GM19438 (cell line): Measurements from ENCODE around the gene LPA.
"Not testable (repeated sequence)": the region's sequence is repeated elsewhere in the genome, so short reads cannot be mapped to it uniquely, and the experiment has no call there.

Experiments used
- ATAC-seq: cut with Tn5 transposase; IDR thresholded peaks from one replicate; pipeline ENCODE4 v1.9.1; 2021; ENCODE audit warnings: low read depth; ENCODE audit not compliant: unreplicated experiment

LPA gene, protein sequence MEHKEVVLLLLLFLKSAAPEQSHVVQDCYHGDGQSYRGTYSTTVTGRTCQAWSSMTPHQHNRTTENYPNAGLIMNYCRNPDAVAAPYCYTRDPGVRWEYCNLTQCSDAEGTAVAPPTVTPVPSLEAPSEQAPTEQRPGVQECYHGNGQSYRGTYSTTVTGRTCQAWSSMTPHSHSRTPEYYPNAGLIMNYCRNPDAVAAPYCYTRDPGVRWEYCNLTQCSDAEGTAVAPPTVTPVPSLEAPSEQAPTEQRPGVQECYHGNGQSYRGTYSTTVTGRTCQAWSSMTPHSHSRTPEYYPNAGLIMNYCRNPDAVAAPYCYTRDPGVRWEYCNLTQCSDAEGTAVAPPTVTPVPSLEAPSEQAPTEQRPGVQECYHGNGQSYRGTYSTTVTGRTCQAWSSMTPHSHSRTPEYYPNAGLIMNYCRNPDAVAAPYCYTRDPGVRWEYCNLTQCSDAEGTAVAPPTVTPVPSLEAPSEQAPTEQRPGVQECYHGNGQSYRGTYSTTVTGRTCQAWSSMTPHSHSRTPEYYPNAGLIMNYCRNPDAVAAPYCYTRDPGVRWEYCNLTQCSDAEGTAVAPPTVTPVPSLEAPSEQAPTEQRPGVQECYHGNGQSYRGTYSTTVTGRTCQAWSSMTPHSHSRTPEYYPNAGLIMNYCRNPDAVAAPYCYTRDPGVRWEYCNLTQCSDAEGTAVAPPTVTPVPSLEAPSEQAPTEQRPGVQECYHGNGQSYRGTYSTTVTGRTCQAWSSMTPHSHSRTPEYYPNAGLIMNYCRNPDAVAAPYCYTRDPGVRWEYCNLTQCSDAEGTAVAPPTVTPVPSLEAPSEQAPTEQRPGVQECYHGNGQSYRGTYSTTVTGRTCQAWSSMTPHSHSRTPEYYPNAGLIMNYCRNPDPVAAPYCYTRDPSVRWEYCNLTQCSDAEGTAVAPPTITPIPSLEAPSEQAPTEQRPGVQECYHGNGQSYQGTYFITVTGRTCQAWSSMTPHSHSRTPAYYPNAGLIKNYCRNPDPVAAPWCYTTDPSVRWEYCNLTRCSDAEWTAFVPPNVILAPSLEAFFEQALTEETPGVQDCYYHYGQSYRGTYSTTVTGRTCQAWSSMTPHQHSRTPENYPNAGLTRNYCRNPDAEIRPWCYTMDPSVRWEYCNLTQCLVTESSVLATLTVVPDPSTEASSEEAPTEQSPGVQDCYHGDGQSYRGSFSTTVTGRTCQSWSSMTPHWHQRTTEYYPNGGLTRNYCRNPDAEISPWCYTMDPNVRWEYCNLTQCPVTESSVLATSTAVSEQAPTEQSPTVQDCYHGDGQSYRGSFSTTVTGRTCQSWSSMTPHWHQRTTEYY (N-terminal part only)

DNA sequence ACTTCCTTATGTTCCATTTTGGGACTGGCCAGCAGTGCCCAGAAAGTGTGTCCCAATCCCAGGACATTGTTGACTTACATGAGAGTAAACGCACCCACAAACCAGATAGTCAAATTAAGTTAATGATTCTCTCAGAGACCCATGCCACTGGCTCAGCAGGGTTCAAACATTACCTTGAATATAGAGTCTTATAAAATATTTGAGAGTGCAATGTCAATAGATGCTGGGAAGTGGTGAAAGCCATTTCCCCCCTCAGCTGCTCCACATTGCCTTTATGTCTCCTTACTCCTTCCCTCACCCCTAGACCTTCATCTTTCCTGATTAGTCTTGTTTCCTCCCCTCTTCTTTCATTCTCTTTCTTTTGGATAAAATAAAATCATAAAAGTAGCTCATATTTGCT, at the start of gene LPA:
Gene LPA (minus strand): TSS at position 78 of the 400 bp plus-strand sequence. CDS start 61 bp downstream, at position 17.
- ATAC-seq: not testable (repeated sequence)

DNA sequence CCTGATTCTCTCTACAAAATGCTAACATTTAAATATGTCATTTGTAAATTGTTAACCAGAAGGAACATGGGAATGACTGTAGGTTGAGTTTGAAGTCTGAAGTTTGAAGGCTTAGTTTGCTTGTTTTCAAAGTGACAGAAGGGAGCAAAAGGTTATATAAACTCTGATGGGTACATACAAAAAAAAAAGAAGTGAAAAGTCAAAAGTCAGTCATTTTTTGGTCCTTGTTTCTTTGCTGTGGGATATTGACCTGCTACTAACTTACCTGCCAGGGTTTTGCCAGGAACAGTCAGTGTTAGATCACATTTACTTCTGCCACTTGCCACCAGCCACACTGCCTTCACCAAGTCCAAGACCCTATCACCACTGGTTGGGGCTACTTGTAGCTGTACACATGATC, 44.9 kb upstream of the LPA start:
- ATAC-seq: not testable (repeated sequence)

DNA sequence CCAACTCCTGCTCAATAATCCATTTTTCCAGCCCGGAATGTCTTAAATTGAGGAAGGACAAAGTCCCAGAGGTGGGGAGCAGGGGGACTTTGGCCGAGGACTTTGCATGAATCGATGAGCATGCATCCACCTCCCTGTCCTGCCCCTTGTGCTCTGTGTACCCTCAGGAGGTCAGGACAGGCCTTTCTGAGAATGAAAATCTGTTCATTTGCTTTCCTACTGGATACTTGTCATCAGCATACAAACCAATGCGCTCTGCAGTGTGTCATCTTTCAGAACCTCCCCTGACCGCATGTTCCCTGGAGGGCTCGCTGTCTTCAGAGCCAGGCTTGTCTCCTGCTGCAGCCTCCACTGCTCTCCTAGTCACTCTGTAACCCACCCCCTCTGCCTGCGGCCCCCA, 40.6 kb upstream of the LPA start:
- not testable (repeated sequence) for ATAC-seq

DNA sequence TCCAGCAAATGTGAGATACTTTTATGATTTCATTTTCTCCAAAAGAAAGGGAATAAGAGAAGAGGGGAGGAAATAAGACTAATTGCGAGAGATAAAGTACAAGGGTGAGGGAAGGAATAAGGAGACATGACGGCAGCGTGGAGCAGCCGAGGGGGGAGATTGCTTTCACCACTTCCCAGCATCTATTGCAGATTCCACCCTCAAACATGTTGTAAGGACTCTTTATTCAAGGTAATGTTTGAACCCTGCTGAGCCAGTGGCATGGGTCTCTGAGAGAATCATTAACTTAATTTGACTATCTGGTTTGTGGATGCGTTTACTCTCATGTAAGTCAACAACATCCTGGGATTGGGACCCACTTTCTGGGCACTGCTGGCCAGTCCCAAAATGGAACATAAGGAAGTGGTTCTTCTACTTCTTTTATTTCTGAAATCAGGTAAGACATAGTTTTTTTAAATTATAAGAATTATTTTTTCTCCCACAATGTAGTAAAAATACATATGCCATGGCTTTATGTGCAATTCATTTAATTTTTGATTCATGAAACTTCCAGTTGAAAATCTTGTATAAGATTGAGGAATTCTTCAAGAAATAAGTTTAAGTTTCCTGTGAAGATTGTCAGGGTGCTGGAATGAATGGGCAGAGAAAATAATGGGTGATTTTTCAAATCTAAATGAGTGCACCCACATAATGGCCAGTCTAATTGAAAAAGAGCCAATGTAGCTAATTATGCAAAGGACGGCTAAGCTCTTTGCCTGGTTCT, 38.0 kb upstream of the LPA start, which contains the start of gene PLG:
Gene PLG (plus strand): TSS at position 327 of the 763 bp plus-strand sequence. CDS start 61 bp downstream, at position 388.
- ATAC-seq: not testable (repeated sequence)

DNA sequence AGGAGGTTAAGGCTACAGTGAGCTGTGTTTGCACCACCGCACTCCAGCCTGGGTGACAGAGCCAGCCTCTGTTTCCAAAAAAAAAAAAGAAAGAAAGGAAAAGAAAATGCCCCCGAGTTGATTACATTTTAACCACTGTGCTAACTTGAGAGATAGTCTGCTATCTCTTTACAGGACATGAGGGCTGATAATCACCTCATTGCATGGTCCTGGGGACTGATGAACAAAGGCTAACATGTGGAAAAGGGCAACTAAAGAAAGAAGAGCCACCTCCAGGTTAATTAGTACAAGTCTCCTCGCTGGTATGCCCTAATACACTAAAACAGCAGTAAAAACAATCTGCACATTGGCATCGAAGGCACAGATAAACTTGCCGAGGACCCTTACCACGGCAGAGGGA, 33.8 kb upstream of the LPA start:
- no peak for ATAC-seq

DNA sequence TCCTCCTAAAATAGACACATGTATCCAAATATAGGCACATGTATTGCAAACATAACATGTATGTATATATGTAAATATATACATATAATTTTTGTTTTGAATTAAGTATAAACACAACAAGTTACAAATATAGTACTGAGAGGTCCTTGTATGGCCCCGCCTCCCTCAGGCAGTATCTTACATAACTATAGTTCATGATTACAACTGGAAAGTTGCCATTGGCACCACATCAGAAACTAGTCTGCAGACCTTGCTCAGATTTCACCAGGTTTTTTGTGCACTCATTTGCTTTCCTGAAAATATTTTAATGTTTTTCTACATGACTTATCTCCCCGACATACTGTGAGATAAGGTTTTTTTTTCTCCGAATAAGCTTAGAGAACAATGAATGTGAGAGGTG, 32.8 kb upstream of the LPA start:
- not testable (repeated sequence) for ATAC-seq

DNA sequence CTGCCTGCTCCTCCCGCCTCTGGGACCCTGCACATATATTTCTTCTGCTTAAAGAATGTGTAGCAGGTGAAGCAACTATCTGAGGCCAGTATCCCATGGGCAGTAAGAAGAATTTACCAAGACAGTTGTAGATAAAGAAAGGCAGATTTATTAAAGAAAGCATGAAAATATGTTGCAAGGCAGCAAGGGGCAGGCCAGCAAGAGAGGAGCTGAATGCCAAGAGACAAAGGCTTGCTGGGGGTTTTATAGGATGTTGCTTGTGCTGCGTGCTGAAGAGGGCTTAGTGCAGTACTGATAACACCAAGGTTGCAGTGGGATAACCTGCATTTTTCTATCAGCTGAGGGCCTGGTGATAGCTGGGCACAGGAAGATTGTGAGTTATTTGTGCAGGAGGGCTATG, 31.5 kb upstream of the LPA start:
- not testable (repeated sequence) for ATAC-seq

DNA sequence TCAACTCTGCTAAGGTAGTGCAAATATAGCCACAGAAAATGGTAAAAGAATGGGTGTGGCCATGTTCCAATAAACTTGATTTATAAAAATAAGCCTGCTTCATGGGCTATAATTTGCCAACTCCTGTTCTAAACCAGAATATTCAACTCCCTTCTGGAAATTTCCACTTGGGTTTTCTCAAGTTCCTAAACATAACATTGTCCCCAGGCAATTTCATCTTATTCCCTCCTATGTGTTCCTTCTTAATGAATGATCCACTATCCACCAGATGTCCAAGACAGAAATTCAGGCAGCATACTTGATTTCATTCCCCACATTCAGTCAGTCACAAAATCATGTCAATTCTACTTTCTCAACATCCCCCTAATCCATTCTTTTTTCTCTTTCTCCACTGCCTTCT, 30.9 kb upstream of the LPA start:
- not testable (repeated sequence) for ATAC-seq

DNA sequence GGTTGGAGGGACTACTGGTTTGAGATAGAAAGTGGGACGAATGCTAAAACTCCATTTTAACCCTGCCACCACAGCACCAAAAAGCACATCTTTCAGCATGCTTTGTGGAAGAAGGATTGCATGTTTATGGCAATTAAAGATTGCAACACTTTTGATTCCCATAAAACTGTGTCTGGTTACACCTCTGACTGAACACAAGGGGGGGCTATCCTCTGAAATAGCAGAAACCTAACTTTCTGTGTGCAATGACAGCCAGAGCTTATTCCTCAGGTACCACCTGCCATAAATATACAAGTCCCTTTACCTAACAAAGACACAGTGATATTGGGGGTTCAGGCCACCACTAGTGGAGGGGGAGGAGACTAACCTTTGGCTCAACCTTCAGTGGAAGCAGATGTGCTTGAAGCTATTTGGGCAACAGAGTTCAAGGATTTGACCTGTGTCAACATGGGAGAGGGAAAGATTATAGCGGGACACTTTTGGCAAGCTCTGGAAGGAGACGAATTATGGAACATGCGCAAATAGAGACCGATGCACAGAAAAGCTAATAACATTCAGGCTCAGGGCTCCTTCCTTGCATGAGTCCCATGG, 28.4 kb upstream of the LPA start:
- no peak for ATAC-seq

DNA sequence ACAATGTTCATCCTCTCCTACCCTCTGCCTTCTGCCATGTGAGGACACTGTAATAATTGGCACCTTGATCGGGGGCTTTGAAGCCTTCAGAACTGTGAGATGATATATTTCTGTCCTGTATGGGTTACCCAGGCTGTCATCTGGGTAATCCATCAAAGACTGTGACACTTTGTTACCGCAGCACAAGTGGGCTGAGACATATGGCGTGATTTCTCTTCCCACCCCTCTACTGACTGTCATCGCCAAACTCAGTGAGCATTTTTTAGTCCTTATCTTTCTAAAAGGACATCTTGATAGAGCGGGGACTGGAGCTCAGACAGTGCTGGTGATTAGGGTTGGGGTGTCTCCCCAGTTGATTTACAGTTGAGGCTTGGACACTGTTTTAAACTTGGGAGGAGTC, 27.5 kb upstream of the LPA start:
- no peak for ATAC-seq

DNA sequence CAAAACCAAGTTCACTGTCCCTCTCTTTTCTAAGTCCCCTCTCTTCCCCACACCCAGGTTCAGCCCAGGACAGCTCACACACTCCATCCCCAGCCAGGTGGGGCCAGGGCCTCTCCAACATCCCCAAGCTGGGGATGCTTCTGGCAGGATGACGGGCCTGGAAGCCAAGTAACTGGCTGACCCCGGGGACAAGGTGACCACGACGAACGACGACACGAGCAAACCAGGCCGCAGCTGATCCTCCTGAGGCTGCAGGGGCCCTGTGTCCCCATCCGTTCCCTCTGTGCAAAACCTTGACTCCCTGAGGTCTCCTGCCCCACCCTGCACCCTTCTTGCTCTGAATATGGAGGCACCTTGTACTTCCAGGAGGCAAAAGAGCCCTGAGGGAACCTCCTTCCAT, 26.4 kb upstream of the LPA start:
- no peak for ATAC-seq

DNA sequence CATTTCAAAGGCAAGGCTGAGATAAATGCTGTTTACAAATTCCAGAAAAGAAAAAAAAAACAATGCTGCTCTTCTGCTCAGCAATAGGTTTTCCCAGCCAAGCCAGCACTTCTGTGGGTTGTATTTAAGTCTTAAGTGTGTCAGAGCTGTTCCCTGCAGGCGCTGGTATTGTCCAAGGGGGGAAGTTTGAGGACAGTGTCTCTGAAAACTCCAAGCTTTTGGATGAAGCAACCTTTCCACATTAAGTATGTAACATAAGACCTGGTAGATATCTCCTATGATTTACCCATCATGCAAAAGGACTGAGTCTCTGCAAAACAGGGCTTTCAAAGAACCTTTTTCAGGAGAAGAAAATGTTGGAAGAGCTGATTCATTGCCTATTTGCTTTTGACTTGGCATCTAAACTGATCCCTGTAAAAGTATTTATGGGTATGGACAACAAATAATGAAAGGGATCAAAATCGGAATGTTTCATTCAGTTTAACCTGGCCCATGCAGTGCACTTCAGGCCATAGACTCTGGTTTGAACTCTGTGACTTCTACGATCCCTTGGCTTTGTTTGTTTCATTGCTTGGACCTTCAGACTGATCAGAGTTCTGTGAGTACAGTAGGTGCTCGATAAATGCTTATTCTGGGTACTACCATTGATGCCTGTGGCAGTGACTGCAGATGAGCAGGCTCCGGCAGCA, 21.8 kb upstream of the LPA start:
- ATAC-seq: no peak

DNA sequence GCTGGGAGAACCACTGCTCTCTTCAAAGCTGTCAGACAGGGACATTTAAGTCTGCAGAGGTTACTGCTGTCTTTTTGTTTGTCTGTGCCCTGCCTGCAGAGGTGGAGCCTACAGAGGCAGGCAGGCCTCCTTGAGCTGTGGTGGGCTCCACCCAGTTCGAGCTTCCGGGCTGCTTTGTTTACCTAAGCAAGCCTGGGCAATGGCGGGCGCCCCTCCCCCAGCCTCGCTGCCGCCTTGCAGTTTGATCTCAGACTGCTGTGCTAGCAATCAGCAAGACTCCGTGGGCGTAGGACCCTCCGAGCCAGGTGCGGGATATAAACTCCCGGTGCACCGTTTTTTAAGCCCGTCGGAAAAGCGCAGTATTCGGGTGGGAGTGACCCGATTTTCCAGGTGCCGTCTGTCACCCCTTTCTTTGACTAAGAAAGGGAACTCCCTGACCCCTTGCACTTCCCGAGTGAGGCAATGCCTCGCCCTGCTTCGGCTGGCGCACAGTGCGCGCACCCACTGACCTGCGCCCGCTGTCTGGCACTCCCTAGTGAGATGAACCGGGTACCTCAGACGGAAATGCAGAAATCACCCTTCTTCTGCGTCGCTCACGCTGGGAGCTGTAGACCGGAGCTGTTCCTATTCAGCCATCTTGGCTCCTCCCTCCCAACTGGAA, 21.2 kb upstream of the LPA start:
- ATAC-seq: not testable (repeated sequence)

DNA sequence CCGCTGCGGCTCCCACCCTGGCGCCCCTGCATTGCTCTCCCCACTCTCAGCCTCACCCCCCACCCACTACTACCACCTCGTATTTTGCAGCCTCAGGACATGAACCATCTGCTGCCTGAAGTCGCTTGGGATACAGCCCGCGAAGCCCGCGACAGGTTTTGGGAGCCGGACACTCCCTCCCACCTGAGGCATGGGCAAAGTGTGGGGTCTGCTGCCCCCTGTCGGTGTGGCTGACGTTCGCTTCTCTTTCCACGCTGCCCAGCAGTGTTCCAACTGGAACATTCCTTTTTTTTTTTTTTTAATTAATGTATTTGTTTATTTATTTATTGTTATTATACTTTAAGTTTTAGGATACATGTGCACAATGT, 15.3 kb upstream of the LPA start:
- no peak for ATAC-seq

DNA sequence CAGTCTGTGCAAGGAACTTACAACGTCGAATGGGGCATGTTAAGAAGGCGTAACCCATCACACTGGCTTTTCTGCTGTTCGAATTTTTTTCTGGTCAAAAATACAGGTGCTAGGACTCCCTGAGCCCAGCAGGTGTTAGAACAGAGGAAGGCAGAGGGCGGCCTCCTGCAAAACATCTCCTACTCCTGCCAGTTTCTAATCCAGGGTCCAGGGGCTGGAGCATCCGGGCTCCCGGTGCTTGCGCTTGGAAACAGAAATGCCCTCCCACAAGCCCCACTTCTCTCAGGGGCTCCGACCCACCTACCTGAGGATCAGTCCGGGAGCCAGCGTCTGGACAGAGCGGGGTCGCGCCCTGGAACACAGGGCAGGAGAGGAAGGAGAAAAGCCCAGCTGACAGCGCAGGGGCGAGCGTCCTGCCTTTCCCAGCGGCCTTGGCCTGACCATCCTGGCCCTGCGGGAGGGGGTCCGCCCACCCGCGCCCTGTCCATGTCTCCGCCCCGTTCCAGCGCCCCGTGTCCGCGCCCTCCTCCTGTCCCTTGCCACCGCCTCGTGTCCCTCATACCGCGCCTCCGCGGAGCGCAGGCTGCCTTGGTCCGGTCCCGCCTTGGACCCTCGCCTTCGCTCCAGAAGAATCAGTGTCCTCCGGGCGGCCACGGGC, 14.8 kb upstream of the LPA start:
- no peak for ATAC-seq

DNA sequence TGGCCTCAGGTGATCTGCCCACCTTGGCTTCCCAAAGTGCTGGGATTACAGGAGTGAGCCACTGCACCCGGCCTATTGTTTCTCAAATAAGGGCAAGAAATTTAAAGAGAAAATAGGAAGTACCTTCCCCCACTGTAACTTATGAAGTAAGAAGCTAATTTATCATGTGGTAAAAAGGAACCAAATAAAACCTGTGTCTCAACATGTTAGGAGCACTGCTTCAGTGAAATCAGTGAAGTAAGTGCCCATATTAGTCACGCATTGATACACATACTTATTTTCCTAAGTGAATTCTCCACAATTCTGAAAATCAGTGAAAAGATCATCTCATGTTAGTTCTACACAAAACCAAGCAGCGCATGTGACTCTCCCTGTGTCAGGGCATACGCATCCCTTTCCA, 14.2 kb upstream of the LPA start:
- no peak for ATAC-seq

DNA sequence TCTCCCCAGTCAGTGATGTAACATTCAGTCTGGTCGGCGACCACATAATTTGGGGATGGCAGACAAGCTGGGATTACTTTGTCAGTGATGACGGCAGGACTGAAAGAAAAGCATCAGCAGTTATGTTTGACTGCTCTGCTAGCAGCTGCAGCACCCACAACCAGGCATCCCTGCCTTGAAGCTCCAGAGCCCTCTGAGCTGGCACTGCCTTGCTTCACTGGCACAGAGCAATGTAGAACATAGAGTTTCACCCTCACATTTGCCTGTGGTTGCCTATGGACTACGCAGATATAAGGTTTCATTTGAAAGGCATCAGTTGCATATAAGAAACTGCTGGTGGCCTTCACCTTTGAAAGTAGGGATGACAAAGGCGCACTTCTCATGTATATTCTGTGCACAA, 12.3 kb upstream of the LPA start:
- not testable (repeated sequence) for ATAC-seq

DNA sequence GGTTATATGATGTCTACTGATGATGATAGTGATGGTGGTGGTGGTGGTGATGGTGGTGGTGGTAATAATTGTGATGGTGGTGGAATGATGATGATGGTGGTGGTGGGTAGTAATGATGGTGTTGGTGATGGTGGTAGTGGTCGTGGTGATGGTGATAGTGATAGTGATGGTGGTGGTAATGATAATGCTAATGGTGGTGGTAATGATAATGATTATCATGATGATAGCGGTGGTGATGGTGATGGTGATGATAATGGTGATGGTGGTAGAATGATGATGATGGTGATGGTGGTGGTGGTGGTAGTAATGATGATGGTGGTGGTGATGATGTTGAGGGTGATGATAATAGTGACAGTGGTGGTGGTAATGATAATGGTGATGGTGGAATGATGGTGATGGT, 4.5 kb upstream of the LPA start:
- ATAC-seq: no peak
